GM21526 (cell line): ENCODE data around the gene NEK3.
"Not testable (repeated sequence)": the region's sequence is repeated elsewhere in the genome, so short reads cannot be mapped to it uniquely, and the experiment has no call there.

Source experiments
- ATAC-seq: cut with Tn5 transposase; IDR thresholded peaks from one replicate; pipeline ENCODE4 v1.9.1; 2021; ENCODE audit warnings: moderate library complexity; ENCODE audit not compliant: unreplicated experiment, low FRiP score

The NEK3 gene, protein sequence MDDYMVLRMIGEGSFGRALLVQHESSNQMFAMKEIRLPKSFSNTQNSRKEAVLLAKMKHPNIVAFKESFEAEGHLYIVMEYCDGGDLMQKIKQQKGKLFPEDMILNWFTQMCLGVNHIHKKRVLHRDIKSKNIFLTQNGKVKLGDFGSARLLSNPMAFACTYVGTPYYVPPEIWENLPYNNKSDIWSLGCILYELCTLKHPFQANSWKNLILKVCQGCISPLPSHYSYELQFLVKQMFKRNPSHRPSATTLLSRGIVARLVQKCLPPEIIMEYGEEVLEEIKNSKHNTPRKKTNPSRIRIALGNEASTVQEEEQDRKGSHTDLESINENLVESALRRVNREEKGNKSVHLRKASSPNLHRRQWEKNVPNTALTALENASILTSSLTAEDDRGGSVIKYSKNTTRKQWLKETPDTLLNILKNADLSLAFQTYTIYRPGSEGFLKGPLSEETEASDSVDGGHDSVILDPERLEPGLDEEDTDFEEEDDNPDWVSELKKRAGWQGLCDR

DNA sequence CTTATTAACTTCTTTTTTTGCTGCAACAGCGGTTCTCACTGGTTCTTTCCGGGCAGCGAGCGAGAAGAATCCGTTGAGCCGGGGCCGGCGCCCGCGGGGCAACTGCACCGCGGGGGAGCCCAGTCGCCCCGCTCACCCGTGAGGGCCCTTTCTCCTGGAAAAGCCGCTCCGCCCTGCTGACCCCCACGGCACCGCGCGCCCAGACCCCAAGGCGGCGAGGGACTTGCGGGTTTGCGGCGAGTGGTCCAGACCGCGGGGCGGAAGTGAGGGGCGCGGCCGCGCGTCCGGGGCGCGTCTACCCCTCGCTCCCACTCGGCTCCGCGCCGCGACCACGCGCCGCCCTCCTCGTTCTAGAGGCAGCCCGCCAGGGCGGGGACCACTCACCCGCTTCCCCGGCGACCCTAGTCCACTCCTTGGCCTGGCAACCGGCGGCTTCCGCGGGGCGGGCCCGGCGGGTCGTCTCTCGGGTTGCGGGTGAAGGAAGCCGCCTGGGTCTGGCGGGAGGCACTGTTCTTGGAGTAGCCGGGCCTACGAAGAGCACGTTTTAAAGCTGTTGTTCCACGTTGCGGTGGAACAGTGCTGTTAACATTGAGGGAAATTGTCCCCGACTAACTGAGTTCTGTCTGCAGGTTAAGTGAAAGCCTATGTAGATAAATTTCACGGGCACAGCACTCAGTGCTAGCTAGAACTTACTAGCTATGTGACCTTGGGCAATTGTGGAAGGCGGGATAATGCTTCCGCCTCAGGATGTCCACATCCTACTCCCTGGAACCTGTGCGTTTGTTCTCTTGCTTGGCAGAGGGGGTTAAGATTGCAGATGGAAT, at the start of gene NEK3:
TSS of gene NEK3 (minus strand) at position 439 of the 824 bp plus-strand sequence. CDS start 3,406 bp downstream, outside the sequence.
- ATAC-seq = peak; percentile 75

DNA sequence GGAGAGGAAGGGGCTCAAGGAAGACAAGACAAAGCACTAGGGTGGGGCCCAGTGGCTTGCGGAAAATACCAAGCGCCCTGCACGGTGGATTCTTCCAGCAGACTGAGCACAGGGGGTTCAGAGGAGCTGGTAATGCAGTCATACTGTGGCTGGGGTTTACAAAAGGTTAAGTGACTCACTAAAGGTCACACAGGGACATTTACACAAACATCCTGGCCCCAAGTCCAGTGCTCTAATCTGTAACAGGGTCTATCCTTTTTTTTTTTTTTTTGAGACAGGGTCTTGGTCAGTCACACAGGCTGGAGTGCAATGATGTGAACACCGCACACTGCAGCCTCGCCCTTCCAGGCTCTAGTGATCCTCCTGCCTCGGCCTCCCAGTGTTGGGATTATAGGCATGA, 49.0 kb upstream of the NEK3 start:
- ATAC-seq = not testable (repeated sequence)

DNA sequence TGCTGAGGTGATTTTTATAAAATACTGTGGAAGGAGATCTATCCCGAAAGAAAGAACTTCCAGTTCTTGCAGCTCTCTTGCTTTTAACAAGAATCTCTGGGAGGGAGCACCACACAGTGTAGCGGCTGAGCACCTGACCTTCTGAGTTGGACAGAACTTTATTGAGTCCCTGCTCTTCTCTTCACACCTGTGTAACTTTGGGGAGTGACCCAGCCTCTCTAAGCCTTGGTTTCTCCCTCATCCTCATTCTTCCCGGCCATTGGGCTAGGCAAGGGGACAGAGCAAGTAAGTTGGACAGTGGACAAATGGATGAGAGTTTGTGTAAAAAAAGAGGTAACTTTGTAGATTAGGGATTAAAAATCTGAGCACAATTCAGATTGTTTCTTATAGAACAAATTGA, 48.5 kb upstream of the NEK3 start:
- not testable (repeated sequence) for ATAC-seq

DNA sequence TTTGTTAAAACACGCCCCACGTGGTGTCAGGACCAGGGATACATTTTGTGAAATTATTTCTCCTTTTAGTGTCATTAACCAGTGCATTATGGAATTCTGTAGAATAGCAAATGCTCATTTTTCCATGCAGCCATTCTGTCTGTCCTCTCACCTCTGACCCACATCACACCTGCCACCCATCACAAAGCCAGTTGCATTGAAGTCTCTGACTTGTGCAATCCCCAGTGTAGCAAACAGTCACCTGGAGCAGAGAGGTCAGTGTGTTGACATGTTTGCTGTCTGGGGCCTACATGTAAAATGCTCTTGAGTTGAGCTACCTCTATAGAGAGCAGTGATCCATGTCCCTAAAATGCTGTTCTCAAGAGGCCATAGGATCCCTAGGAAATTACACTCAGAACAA, 47.9 kb upstream of the NEK3 start:
- not testable (repeated sequence) for ATAC-seq

DNA sequence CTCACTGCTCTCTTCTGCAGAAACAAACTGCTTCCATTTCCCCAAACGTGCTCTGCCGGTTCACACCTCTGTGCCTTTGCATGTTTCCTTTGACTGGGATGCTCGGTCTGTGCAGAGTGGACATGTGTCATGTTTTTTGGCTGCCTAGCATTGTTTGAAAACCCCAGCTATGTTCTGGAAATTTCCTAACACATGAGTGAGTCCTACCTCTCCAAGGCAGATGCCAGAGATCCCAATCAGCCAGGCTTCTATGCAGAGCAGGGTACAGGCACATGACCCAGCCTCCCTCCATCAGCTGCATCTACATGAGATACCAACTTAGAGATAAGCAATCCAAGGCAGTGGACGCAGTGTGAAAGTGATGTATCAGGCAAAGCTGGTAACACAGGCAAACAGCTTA, 45.1 kb upstream of the NEK3 start:
- ATAC-seq = not testable (repeated sequence)

DNA sequence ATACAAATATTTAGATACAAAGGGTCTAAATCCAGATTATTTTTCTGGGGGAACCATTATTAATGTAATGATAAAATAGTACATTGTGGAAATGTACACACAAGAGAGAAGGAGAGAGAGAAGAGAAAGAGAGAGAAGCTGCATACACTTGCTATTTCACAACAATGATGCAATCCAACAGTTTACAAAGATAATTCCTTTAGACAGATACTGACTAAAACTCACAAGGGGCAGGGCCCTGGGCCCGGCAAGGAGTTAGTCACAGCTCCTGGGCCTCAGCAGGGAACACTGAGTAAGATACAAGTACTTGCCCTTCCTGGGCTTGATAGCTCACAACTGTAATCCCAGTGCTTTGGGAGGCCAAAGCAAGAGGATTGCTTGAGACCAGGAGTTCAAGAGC, 44.5 kb upstream of the NEK3 start:
- not testable (repeated sequence) for ATAC-seq

DNA sequence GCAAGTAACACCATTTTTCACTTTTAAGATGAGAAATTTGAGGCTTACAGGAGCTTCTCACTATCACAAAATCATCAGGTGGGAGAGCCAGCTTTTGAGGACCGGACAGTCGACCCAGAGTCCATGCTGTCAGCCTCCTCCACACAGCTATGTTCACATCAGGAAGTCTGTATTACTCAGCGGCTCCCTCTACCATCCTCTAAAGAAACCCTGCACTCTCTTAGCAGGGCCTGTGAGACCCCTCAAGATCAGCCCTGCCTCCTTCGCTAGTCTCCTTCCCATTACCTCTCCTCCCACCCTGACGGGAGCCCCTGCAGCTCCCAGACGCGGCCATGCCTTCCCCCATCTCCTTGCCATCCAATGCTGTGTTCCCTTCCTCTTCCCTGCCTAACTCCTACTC, 43.1 kb upstream of the NEK3 start:
- ATAC-seq = not testable (repeated sequence)

DNA sequence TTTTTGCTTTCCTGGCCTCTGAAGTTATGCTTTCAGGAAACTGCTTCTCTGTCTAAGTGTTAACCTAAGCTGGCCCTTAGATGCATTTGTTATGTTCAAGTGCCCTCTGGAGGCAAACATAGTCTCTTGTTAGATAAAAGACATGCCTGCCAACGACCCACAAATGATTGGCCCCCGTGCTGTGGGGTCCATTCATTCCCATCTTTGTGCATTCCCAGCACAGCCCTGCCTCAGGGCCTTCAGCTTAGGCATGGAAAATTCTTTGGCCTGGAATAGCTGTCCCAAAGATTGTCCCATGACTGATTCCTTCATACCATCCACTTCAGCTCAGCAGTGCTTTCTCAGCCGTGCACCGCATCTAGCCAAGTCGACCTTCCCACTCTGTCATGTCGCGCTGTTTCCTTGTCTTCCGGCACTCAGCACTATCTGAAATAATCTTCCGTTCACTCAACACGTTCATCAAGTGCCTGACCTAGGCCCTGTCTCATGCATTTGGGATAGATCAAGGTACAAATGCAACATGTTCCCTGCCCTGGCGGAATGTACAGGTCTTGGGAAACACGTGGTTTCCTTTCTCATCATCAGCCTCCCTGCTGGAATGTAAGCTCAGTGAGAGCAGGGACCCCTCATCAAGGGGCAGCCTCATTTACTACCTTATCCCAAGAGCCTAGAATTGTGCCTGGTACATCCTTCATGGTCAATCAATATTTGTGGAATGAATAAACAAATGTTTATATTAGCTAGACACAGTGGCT, 42.2 kb upstream of the NEK3 start:
- not testable (repeated sequence) for ATAC-seq

DNA sequence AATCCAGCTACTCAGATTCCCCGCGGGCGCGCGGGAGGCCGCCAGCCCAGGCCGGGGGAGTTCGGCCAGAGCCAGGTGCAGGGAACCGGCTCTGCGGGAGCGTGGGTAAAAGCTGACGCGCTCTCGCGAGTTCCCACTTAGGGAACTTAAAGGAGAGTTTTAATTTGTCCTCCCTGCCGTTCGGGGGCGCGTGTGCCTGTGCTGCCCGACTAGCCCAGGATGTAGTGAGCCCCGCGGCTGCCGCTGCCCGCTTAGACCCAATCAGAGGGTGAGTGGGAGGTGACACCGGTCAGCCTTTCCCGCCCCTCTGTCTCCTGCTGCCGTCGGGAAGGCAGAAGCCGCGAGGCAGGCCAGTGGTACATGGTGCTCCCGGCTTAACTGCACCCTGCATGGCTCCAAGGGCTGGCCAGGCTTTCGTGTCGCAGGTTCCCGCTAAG, 36.0 kb upstream of the NEK3 start:
- ATAC-seq = no peak

DNA sequence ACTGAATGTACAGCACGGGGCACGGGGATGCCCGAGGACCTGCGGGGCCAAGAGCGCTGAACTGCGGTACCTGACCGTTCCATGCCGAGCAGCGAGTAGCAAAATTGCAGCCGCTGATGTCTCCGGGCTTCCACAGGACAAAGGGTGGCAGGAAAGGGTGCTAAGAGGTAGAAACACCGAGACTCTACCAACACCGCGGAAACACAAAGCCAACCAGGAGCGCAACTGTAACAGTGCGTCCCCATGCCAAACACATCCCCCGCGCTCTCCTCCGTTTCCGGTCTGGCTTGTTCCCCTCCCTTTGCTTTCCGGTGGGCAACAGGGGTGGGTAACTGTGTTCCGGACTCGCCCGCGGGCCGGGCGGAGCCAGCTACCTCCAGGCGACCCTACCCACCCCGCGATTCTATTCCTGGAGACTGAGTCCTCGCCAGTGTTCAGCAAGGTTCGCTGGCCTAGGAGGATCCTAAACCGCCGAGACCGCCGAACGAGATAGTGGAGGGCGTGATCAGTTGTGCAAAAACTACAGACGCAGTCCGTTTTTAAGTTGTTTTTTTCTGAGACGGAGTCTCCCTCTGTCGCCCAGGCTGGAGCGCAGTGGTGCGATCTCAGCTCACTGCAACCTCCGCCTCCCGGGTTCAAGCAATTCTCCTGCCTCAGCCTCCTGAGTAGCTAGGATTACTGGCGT, 34.9 kb upstream of the NEK3 start:
- ATAC-seq = peak; percentile 72

DNA sequence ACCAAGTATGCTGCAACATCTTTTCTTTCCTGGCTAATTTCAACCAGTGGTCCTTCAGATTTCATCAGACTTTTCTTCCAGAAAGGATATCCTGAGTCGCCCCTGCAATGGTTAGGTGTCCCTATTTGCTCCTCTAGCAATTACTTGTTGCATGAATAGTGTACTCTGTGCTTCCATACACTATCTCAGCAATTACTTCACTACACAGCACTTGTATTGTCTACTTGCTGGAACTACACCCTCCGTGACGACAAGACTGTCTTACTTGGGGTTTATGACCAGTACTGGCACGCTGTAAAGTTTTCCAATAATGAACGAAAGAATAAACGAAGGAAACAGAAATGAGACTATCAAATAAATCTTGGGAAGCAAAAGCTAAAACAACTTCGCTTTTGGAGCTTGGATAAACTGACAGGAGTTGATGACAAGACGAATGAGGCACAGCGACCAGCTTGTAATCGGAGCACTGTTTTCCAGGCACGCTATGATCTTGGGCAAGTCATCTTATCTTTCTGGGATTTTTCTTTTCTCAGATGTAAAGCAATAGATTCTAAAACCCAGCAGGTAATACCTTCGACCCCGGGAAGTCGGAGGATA, 34.3 kb upstream of the NEK3 start:
- ATAC-seq = peak; percentile 27

DNA sequence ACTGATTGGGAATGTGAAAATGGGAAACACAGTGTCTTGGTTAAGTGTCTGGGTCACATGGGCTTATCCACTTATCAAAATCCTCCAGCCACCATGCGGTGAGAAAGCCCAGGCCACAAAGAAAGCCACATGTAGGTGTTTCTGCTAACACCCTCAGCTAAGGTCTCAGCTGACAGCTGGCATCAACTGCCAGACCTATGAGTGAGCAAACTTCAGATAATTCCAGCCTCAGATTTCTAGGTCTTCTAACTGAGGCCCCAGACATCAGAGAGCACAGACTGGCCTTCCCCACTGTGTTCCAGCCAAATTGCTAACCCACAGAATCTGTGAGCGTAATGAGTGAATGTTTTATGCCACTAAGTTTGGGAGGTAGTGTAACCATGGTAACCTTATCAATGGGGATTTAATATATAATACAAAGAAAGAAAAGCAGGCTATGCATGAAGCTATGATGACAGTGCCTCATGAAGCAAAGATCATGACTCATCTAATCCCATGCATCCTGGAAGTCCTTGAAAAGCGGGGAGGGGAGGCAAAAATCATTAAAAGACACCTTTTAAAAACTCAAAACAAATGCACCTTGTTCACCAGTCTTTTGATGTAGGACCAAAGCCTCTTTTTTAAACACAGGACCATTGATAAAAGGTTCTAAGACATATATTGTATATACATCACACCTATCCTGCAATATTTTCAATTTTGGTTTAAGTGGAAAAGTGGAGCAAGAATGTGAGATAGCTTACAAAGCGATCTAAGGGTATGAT, 28.2 kb upstream of the NEK3 start:
- ATAC-seq = not testable (repeated sequence)

DNA sequence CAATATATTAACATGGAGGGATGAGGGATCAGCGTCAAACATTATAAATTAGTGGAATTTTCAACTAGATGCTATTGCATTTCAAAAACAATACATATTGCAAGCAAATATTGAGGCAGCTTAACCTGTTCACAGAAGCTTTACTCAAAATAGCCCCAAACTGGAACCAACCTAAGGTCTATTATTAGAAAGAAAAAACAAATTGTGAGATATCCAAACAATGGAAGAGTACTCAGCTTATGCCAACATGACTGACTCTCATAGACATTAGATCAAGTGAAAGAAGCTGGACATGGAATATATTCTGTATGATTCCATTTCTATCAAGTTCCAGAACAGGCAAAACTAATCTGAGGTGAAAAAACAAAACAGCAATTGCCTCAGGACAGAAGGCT, 27.6 kb upstream of the NEK3 start:
- no peak for ATAC-seq

DNA sequence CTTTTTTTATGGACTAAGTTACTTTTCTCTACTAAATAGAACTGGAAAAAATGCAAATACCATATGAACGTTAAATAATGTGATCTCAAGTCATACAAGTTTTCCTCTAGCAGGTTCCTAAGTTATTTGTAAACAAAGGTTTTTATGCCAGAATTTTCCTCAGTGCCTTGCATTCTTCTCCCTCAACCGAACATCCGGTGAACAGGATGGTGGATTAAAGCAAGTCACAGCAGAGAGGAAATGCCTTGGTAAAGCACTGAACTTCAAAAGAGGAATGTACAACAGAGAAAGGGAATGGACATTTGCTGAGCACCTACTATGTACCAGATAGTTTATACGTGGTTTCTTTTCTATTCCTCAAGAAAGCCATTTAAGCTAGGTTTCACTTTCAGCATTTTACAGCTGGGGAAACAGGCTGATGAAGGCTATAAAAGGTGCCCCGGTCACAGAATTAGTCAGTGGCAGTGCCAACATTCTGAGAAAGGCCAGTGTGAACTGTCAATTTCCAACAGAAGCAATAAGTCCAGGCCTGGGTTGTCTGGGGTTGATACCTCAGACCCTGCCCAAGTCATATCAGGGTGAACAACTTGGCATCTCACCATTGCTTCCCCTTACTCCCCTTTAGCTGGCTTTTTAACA, 22.0 kb upstream of the NEK3 start:
- not testable (repeated sequence) for ATAC-seq

DNA sequence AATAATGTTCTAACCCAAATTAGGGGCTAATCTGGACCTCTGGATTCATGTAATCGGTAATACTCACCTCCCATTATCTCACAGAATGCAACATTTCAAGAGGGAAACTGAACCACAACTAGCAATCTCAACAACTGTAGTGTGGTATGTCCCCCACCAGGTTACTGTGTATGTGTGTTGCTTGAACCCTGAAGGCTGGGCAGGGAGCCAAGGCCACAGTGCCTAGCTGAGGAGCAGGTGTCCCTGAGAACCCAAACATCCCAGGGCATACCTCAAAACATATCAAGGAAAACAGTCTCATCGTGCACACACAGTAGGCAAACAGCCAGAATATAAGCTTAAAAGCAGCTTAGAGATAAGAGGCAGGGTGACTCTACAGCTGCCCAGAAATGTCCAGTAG, 20.5 kb upstream of the NEK3 start:
- ATAC-seq = no peak

DNA sequence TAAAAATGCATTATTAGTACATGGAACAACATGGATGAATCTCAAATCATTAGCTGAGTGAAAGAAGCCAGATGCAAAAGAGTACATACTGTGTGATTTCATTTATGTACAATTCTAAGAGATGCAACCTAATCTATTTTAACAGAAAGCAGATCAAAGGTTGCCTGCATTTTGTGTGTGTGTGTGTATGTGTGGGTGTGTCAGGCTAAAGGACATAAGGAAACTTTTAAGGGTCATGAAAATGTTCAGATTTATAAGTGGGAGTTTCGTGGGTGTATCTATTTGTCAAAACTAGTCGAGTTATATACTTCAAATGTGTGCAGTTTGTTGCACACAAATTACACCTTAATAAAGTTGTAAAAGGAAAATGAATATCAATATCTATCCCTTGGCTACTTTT, 17.9 kb upstream of the NEK3 start:
- no peak for ATAC-seq

DNA sequence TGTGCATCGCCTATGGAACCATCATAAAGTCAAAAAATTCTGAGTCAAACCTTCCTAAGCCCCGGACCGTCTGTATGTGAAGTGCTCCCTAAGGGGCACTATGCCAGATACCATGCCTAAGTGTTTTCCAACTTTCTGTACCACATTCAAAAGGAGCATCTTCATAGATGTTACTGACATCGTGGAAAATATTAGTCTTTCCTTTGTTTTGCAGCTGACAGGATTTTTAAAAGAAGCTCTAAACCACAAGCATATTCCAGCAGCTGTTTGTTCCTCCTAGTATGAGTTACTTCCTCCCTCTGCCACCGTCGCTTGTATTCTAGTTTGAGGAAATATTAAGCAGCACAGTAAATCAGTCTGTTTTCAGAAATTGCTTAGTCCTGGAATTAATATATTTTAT, 14.6 kb upstream of the NEK3 start:
- ATAC-seq = not testable (repeated sequence)

DNA sequence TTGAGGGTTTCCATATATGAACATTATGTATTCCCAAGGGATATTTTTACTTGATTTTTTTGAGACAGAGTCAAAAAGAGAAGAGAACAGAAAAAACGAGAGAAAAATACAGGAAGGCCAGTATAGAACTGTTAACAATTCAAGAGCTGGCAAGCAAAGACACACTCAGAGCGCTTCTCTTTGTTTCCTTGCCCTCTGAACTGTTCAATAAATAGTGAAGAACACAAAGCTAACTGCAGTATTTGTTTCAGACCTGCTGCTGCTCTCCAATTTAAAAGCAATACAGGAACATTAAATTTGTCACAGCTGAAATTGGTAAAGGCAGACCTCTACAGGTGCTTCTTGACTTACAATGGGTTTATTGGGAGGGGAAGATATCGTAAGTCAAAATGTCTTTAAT, 14.0 kb upstream of the NEK3 start:
- ATAC-seq = no peak
